ENCODE measurements around the gene SRSF12. TPM values are rescaled to one million over a fixed set of nuclear protein-coding genes. Genes with fewer than 3 reads are reported as not detected.

Gene SRSF12
- 3.7 TPM in 2 replicates for total RNA-seq
- long read RNA-seq, partial matches to known transcripts, result 0 of 8 reads
- long read RNA-seq, other reads (novel, unspliced or antisense), result 6 of 8 reads

DNA sequence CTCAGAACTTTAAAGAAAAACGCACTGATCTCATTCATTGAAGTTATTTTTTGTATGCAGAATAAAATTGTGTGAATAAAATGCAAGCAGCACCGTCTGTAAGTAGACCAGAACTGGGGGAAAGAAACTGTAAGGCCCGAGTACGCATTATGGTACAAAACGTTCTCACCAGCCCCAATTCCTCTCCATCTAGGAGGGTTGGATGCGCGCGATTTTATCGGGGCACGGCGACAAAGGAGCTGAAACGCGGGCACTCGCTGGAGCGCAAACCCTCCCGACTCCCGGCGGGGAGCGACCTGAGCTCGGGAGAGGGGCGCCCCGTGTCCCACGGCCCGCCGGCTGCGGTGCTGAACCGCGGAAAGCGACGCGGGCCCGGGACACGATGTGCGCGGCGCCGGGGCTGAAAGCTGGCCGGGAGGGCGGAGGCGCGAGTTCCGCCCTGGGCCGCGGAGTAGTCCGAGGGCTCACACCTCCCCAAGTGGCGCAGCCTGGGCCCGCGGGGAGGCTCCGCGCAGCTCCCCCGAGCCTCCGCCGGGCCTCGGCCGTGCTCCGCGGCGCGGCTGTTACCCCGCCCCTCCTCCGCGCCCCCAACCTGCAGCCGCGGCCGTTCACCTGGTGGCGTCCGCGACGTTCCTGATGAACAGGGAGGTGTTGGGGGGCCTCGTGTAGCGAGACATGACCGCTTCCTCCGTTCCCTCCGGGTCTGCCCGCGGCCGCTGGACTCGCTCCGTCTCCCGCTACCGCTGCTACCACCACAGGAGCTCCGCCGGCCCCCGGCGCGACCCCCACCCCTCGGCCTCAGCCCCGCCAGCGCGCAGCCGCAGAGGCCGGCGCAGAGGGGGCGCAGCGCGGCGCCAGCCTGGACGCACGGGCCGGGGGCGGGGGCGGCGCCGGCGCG lies at the start of gene SRSF12:
SRSF12 (minus strand) TSS at position 861 of the 898 bp plus-strand sequence; CDS start at position 677, 184 bp downstream.
- Mint-ChIP-seq H3K4me3 (ENCODE audit: unreplicated experiment) (peak within 1 kb of the TSS; percentile 83), H3K4me1 (ENCODE audit: unreplicated experiment) (peaks cover 6% of the 10 kb centered on the region), H3K27ac (ENCODE audit: unreplicated experiment) (no peak within 1 kb of the TSS), H3K36me3 (ENCODE audit: unreplicated experiment) (no peaks in the 10 kb centered on the region), H3K9me3 (ENCODE audit: unreplicated experiment) (no peaks in the 10 kb centered on the region), H3K27me3 (ENCODE audit: unreplicated experiment) (no peaks in the 10 kb centered on the region)
- TF ChIP-seq, protein P1, sequence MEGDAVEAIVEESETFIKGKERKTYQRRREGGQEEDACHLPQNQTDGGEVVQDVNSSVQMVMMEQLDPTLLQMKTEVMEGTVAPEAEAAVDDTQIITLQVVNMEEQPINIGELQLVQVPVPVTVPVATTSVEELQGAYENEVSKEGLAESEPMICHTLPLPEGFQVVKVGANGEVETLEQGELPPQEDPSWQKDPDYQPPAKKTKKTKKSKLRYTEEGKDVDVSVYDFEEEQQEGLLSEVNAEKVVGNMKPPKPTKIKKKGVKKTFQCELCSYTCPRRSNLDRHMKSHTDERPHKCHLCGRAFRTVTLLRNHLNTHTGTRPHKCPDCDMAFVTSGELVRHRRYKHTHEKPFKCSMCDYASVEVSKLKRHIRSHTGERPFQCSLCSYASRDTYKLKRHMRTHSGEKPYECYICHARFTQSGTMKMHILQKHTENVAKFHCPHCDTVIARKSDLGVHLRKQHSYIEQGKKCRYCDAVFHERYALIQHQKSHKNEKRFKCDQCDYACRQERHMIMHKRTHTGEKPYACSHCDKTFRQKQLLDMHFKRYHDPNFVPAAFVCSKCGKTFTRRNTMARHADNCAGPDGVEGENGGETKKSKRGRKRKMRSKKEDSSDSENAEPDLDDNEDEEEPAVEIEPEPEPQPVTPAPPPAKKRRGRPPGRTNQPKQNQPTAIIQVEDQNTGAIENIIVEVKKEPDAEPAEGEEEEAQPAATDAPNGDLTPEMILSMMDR (IDR thresholded peaks at IDR 0.05), result peak; percentile 14
- peak; percentile 84 for DNase-seq (ENCODE audit: extremely low spot score, unreplicated experiment)

DNA sequence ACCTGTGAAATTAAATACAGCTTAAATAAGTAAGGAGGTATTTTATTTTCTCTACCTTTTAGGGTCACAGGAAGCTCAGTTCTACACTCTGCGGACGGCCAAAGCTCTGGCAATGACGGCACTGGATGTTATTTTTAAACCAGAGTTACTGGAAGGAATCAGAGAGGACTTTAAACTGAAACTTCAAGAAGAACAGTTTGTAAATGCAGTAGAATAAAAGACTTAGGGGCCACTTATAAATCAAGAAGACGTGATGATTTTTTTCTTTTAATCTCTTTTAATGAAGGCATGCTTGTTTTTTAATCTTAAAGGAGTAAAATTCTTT lies 44.1 kb upstream of the SRSF12 start:
- Mint-ChIP-seq H3K4me1 (ENCODE audit: unreplicated experiment) (no peaks in the 10 kb centered on the region), H3K27ac (ENCODE audit: unreplicated experiment) (no peak overlapping the region), H3K4me3 (ENCODE audit: unreplicated experiment) (no peak overlapping the region), H3K36me3 (ENCODE audit: unreplicated experiment) (peaks cover 37% of the 10 kb centered on the region), H3K27me3 (ENCODE audit: unreplicated experiment) (no peaks in the 10 kb centered on the region), H3K9me3 (ENCODE audit: unreplicated experiment) (no peaks in the 10 kb centered on the region)
- TF ChIP-seq, protein P1 (IDR thresholded peaks at IDR 0.05), result no peak
- no peak for DNase-seq (ENCODE audit: extremely low spot score, unreplicated experiment)

DNA sequence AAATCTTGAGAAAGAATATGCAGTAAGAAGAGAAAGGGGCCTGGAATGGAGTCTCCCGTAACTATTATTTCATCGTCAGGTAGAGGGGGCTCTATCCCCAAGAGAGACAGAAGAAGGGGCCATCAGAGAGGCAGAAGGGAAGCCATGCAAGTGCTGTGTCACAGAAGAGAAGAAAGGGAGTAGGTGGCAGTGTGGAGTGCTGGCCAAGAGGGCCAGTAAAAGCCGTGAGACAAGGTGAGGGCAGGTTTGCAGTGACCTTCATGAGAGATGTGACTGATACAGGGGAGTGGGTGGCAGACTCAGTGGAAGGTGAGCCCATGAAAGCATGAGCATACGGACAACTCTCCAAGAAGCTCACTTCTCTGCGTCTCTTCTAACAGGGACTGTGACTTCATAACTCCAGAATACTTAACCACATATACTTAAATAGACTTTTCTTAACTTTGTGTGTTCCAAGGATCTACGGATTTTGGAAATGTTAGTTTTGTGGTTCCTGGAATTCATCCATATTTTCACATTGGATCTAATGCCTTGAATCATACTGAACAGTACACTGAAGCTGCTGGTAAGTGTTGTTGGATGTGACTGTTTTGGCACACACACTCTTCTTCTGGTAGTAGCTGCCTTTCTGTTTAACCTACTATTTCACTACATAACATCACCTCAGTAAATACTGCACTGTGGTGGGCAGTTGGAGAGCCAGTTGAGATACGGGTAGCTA lies 43.6 kb upstream of the SRSF12 start:
- no peaks in the 10 kb centered on the region for H3K27me3 Mint-ChIP-seq (ENCODE audit: unreplicated experiment)
- no peak overlapping the region for H3K4me3 Mint-ChIP-seq (ENCODE audit: unreplicated experiment)
- no peaks in the 10 kb centered on the region for H3K4me1 Mint-ChIP-seq (ENCODE audit: unreplicated experiment)
- no peak overlapping the region for H3K27ac Mint-ChIP-seq (ENCODE audit: unreplicated experiment)
- DNase-seq (ENCODE audit: extremely low spot score, unreplicated experiment), result no peak
- peaks cover 38% of the 10 kb centered on the region for H3K36me3 Mint-ChIP-seq (ENCODE audit: unreplicated experiment)
- TF ChIP-seq, protein P1 (IDR thresholded peaks at IDR 0.05), result no peak
- H3K9me3 Mint-ChIP-seq (ENCODE audit: unreplicated experiment), result no peaks in the 10 kb centered on the region

DNA sequence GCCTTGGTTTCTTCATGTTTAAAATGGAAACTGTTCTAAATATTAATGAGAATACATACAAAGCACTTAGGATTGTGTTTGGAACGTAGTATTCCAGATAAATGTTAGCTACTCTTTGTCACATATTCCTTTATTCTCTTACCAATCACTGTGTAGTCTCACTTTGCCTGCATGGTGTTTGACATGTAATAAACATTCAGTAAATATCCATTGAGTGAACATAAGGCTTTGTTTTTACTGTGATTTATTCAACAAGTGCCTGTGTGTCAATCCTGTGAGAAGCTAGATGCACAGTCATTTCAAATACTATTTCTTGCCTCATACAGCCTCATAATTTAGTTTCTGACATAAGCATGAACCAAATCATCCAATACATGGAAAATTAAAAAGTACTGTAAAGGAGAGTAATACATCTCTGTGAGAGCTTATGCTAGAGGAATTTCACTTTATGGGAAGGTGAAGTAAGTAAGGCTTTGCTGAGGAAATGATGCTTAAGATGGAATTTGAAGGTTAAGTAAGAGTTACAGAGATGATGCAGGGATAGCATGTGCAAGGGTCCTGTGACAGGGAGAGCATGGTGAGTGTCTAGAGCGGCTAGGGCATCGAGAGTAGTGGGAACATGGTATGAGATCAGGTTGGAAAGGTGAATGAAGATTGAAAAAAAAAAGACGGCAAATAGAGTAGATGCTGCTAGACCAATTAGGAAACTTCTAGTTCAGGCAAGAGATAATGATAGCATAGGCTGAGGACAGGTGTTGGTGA lies 42.6 kb upstream of the SRSF12 start:
- TF ChIP-seq, protein P1 (IDR thresholded peaks at IDR 0.05), result no peak
- no peak for DNase-seq (ENCODE audit: extremely low spot score, unreplicated experiment)
- no peaks in the 10 kb centered on the region for H3K27me3 Mint-ChIP-seq (ENCODE audit: unreplicated experiment)
- H3K36me3 Mint-ChIP-seq (ENCODE audit: unreplicated experiment), result peaks cover 40% of the 10 kb centered on the region
- no peaks in the 10 kb centered on the region for H3K9me3 Mint-ChIP-seq (ENCODE audit: unreplicated experiment)
- no peaks in the 10 kb centered on the region for H3K4me1 Mint-ChIP-seq (ENCODE audit: unreplicated experiment)
- H3K27ac Mint-ChIP-seq (ENCODE audit: unreplicated experiment), result no peak overlapping the region
- H3K4me3 Mint-ChIP-seq (ENCODE audit: unreplicated experiment), result no peak overlapping the region

All from osteocyte (in vitro differentiated cells).